ENCODE measurements around the gene ANKRD24.
"Not testable (repeated sequence)": the region's sequence is repeated elsewhere in the genome, so short reads cannot be mapped to it uniquely, and the experiment has no call there.

The ANKRD24 gene

DNA sequence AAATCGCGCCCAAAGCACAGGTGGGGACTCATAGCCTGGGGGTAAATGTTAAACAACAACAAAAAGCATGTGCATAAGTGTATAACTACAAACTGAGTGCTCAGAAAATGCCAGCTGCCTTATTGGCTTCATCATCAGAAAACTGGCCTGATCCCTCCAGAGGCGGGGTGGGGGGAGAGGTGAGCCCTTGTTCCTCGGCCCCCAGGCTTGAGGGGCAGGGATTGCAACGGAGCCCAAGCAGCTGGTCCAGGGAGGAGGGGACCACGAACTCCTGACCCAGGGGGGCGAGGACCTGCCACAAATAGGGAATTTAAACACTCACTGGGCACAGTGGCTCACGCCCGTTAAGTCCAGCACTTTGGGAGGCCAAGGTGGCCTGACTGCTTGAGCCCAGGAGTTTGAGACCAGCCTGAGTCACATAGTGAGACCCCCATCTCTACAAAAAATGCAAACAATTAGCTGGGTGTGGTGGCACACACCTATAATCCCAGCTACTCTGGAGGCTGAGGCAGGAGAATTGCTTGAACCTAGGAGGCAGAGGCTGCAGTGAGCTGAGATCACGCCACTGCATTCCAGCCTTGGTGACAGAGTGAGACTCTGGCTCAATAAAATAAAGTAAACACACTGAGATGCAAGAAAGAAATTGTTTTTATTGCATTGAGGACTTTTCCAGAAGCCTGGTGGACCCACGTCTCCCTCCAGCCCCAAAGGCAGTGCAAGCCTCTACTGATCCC lies 8.8 kb upstream of the ANKRD24 start:
- DNase-seq (ENCODE audit: low read depth in 2 of 2) = no peak

DNA sequence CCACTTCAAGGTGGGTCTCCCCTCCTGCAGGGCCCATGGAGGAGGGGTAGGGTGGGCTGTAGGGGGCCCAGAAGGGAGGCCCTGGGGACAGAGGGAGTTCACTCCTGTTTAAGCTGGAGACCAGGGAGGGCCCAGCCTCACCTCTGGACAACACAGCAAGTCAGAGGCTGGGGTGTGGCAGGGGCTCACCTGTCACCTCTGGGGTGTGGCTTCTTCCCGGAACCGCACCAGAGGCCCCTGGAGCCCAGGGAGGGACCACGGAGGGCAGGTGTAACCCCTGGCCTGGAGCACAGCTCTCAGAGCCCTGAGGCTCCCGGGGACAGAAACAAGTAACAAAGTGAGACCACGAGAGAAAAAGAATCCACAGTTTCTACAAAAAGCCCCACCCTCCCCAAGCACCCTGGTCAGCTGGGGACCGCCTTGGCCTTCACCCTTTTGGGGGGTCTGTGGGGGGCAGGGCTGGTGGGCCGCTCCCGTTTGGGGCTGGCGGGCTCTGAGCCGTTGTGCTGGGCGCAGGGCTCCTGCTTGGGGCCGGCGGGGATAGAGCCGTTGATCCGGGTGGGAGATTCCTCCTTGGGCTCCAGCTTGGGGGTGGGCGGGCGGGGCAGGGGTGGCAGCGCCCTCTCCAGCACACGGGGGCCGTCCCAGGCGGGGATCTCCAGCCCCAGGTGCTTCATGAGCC lies 8.1 kb upstream of the ANKRD24 start:
- DNase-seq (ENCODE audit: low read depth in 2 of 2) = no peak

DNA sequence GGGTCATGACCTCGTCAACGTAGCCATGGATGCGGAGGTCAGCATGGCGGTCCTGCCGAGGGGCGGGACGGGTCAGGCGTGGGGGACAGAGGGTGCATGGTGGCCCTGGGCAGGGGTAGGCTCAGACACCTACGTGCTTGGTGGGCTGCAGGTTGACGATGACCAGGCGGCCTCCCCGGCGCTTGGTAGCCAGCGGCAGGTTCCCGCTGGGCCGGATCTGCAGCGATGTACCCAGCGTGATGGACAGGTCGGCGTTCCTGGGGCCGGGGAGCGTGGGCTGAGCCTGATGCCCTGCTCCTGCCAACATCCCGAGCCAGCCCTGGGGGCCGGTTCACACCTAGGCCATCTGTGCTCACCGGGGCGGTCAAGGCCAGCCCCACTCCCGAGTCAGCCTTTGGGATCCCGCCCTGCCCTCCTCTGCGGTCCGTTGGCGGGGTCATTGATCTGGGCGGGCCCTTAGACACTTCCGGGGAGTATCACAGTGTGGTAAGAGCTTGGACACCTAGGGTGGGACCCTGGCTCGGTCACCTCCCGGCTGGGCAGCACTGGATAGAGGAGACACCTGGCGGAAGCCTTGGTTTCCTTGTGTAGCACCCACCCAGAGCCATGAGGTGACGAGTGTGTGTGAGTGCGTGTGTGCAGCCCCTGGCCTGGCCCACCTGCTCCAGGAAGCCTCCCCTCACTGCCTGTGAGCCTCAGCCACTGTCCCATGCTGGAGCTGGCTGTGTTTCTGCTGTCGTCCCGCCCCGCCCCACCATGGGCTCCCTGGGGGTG lies 7.4 kb upstream of the ANKRD24 start:
- no peak for DNase-seq (ENCODE audit: low read depth in 2 of 2)

GRCh38 chr19:4175669-4175931 lies 6.9 kb upstream of the ANKRD24 start:
- no peak for DNase-seq (ENCODE audit: low read depth in 2 of 2)

DNA sequence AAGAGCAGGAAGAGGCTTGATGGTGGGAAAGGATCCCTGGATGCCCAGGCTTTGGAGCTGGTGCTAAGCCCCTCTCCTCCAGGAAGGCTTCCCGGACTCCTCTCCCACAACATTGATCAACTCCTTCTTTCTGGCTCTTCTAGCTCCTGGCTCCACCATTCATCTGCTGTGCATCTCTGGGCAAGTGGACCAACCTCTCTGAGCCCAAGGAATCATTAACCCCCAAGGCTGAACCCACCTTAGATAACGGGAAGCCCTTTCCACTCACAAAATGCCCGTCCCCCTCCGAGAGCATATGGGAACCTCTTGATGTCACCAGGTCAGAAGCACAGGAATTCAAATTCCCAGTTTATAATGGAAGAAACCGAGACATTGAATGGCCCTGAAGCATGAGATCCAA lies 5.3 kb upstream of the ANKRD24 start:
- DNase-seq (ENCODE audit: low read depth in 2 of 2) = no peak

GRCh38 chr19:4178990-4179389 lies 3.5 kb upstream of the ANKRD24 start:
- no peak for DNase-seq (ENCODE audit: low read depth in 2 of 2)

DNA sequence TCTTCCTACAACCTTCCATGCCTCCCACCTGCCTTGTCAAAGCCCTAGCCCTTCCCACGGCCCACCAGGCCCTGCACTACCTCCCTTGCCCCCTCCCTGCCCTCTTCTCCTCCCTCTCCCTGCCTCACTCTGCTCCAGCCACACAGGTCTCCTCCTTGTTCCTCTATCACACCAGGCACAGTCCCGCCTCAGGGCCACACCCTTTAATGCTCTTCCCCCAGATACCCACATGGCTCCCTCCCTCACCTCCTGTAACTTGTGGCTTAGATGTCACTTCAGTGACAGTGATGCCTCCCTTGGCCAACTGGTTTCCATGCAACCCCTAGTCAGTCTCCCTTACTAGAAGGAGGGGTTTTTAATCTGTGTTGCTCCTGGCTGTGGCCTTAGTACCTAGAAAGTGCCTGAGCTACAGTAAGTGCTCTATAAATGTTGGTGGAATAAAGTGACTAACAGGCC lies 1.4 kb upstream of the ANKRD24 start:
- no peak for DNase-seq (ENCODE audit: low read depth in 2 of 2)

DNA sequence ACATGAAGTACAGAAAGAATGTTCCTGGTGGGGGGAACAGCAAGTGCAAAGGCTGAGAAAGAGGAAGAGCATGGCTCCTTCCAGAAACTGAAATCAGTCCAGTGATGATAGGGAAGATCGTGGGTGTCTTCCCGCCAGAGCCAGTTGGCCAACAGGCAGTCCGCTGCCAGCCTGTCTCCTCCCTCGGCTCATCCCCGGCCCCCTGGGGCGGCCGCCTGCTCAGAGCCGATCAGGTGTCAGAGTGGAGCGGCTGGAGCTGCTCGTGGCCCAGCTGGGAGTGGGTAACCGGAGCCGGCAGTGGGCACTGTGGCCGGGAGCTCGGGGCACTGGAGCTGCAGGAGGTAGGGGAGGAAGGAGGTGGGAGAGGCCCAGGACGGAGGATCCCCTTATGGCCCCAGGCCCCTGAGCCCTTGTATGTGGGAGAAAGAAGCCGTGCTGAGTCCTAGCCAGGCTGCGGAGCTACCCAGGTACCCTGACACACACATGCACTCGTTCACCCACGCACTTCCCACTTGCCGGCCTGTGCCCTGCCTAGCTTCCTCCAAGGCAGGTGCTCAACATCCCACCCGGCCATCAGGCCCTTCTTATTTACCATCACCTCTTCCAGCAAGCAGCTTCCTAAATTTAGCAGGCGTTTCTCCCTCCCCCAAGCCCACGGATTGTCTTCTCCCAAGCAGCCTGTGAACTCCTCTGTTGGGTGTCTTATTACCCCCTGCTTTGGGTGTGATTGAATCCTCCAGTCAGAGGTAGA lies 1.7 kb downstream of the ANKRD24 start:
- no peak for DNase-seq (ENCODE audit: low read depth in 2 of 2)

DNA sequence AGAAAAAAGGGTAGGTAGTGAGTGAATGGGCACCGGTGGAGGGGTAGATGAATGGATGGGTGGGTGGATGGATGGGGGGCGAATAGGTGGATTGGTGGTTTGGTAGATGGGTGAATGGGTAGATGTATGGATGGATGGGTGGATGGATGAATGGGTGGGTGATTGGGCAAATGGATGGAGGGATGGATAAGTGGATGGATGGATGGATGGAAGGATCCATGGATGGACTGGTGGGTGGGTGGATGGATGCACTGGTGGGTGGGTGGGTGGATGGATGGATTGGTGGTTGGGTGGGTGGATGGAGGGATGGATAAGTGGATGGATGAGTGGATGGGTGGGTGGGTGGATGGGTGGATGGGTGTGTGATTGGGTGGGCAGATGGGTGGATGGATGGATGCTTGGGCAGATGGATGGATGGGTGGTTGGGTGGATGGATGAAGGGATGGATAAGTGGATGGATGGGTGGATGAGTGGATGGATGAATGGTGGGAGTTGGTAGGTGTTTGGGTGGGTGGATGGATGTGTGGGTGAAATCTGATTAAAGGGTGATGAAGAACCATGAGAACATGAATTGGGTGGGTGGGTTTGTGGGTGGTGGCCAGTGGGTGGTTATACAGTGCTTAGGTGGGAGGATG lies 2.3 kb downstream of the ANKRD24 start:
- no peak for DNase-seq (ENCODE audit: low read depth in 2 of 2)

DNA sequence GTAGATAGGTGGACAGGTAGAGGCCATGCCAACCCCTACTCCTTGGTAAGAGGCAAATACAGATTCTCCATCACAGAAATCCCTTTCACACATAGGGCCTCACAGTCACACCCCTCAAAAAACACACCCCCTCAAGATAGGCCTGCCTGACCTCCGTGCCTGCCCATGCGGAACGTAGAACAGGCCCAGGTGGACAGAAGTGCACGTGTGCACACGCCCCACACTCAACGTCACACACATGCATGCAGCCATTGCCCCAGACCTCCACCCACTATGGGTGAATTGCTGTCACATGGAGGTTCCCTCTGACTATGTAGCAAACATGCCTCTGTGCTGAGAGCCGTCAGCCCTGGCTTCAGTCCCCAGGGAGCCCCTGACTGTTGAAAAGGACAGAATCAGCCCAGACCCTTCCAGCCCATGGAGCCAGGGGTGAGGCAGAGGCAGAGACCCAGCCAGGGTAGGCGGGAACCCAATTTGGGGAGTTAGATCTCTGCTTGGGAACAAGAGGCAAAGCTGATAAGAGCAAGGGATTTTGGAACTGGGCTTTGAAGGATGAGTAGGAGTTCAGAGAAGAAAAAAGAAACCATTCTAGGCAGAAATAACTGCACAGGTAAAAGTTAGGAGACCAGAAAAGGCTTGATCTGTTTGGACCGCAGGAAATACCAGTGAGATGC lies 3.1 kb downstream of the ANKRD24 start:
- DNase-seq (ENCODE audit: low read depth in 2 of 2) = no peak

- peak; percentile 8 to 20 for DNase-seq (ENCODE audit: low read depth in 2 of 2)
Measured at GRCh38 chr19:4186087-4186993, 3.9 kb downstream of the ANKRD24 start.

DNA sequence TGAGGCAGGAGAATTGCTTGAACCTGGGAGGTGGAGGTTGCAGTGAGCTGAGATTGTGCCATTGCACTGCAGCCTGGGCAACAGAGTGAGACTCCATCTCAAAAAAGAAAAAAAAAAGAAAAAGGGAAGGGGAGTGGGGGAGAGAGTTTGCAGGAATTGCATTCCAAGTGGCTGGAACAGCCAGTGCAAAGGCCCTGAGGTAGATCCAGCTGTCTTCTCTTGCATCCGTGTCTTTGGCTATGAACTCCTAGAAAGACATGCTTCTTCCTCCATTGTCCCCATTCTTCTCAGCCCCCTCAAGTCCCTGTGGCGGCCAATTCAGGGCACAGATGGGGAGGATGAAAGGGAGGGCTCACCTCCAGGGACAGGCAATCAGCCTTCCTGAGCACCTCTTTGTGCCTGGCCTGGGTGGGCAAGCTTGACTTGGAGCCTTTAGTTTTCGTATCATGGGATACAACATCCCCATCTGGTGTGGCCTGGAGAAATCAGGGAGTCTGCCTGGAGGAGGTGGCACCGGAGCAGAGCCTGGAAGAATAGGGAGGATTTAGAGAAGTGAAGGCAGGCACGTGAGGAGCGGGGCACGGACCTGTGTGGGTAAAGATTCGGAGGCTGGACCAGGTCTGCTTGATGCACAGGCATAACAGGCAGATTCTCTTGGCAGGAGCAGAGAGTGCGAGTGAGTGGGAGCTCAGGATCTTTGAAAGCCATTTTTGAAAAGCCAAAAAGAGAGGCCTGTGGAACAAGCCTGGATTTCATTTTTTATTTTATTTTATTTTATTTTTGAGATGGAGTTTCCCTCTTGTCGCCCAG lies 5.0 kb downstream of the ANKRD24 start:
- no peak for DNase-seq (ENCODE audit: low read depth in 2 of 2)

DNA sequence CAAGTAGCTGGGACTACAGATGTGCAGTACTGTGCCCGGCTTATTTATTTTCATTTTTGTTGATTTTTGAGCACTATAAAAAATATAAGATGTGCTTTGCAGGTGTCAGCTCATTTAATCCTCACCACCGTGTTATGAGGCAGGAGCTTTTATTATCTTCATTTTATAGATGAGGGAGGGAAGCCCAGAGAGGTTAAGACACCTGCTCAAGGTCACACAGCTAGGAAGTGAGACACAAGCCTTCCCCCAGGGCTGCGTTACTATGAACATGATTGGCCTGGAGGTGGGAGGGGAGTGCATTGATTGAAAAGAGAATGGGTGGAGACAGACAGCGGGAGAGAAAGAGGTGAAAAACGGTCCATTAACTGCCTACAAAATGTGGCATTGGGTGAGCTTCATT lies 7.2 kb downstream of the ANKRD24 start:
- no peak for DNase-seq (ENCODE audit: low read depth in 2 of 2)

DNA sequence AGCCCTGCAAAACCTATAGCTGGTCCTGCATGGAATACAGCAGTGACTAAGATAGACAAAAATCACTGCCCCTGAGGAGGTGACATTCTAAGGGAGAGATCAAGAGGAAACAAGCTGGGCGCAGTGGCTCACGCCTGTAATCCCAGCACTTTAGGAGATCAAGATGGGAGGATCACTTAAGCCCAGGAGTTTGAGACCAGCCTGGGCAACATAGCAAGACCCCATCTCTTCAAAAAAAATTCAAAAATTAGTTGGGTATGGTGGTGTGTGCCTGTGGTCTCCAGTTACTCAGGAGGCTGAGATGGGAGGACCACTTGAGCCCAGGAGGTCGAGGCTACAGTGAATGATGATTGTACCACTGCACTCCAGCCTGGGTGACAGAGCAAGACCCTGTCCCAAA lies 10.0 kb downstream of the ANKRD24 start:
- not testable (repeated sequence) for DNase-seq (ENCODE audit: low read depth in 2 of 2)

GRCh38 chr19:4194353-4194752 lies 11.9 kb downstream of the ANKRD24 start:
- no peak for DNase-seq (ENCODE audit: low read depth in 2 of 2)

- DNase-seq (ENCODE audit: low read depth in 2 of 2) = no peak
Measured at GRCh38 chr19:4196009-4196408, 13.5 kb downstream of the ANKRD24 start.

DNA sequence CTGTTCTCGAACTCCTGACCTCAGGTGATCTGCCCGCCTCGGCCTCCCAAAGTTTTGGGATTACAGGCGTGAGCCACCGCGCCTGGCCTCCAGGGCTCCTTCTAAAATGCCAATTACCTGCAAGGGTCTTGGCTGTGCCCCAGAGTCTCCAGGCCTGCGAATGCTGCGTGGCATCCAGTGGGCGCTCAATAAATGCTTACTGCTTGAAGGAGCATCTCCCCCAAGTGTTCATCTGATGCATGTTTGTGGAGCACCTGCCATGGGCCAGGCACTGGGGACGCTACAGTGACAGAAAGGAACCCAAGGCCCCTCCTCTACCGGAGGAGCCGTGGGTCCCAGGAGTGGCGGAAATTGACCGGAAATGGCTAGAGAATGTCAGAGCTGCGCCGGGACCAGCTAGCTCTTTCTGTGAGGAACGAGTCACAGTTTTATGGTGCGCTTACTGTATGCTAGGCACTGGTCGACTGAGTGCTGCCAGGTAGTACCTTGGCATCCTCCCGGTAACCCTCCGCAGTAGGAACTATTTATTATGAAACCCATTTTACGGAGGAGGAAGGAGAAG lies 14.2 kb downstream of the ANKRD24 start:
- no peak for DNase-seq (ENCODE audit: low read depth in 2 of 2)

GRCh38 chr19:4197228-4197624 lies 14.7 kb downstream of the ANKRD24 start:
- DNase-seq (ENCODE audit: low read depth in 2 of 2) = no peak

All from fibroblast of skin of left biceps (primary cell).